Neural cell (in vitro differentiated cells): ENCODE data around the gene KRTAP9-4.

Experiments used
- EZH2 ChIP-seq: fragments of 200-600, 300-800 bp; shearing (Covaris generic), sonication (generic); IDR thresholded peaks from 2 replicates; pipeline ENCODE4 v1.6.1; 2014; ENCODE audit warnings: antibody characterized with exemption, low read length, borderline replicate concordance, mild to moderate bottlenecking; ENCODE audit not compliant: insufficient read depth, poor library complexity, severe bottlenecking
- TF ChIP-seq, protein P1 (sequence below): fragments of 450-650 bp; IDR thresholded peaks from 2 replicates; pipeline ENCODE4 v1.5.1; 2014; ENCODE audit warnings: antibody characterized with exemption, mild to moderate bottlenecking, moderate library complexity; ENCODE audit not compliant: poor library complexity, severe bottlenecking

DNA sequence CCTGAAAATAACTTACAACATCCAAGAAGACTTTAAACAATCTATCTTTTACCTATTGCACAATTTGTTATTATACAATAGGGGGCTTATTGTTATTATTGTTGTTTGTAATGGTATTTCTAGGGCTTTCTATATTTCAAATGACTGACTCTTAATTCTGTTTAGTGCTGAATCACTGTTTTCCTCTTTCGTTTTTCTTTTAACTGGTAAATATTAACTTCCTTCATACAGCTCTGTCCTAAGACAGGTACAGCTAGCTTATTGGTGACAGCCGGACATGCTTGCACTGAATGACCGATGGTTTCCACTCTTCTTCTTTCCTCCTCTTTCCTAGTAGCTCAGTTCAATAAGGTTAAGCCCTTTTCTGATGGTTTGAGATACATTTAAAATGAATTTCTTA, 37.6 kb downstream of the KRTAP9-4 start:
- no peak for TF ChIP-seq EZH2
- TF ChIP-seq, protein P1, sequence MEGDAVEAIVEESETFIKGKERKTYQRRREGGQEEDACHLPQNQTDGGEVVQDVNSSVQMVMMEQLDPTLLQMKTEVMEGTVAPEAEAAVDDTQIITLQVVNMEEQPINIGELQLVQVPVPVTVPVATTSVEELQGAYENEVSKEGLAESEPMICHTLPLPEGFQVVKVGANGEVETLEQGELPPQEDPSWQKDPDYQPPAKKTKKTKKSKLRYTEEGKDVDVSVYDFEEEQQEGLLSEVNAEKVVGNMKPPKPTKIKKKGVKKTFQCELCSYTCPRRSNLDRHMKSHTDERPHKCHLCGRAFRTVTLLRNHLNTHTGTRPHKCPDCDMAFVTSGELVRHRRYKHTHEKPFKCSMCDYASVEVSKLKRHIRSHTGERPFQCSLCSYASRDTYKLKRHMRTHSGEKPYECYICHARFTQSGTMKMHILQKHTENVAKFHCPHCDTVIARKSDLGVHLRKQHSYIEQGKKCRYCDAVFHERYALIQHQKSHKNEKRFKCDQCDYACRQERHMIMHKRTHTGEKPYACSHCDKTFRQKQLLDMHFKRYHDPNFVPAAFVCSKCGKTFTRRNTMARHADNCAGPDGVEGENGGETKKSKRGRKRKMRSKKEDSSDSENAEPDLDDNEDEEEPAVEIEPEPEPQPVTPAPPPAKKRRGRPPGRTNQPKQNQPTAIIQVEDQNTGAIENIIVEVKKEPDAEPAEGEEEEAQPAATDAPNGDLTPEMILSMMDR = no peak
